Measurements from ENCODE around the gene NRG4. TPM values are rescaled to one million over a fixed set of nuclear protein-coding genes. Genes with fewer than 3 reads are reported as not detected.

Gene NRG4
- total RNA-seq, 1 donor from 2014 or later, result 0.18 TPM

GRCh38 chr15:75900577-75900976 is 111.6 kb downstream of the NRG4 start:
- Histone ChIP-seq H3K27ac (ENCODE audit: low read depth, low read length) (no peak overlapping the region), H3K4me3 (ENCODE audit: insufficient read depth, low read depth, low read length) (no peak overlapping the region), H3K27me3 (ENCODE audit: insufficient read depth, low read length) (no peaks in the 10 kb centered on the region), H3K9ac (ENCODE audit: low read length) (no peak overlapping the region), H3K36me3 (ENCODE audit: insufficient read depth, low read length) (peaks cover 9% of the 10 kb centered on the region), H4K20me1 (ENCODE audit: insufficient read depth, low read length) (peaks cover 10% of the 10 kb centered on the region), H2AFZ (ENCODE audit: low read depth, low read length) (no peak overlapping the region), H3K9me3 (ENCODE audit: insufficient read depth, low read depth, low read length) (no peaks in the 10 kb centered on the region), H3K79me2 (ENCODE audit: insufficient read depth, low read length) (peaks cover 18% of the 10 kb centered on the region), H3K4me1 (ENCODE audit: insufficient read depth, low read length) (peaks cover 13% of the 10 kb centered on the region), H3K4me2 (ENCODE audit: low read length) (no peak overlapping the region)
- Mint-ChIP-seq H3K36me3 (ENCODE audit: low read depth, unreplicated experiment) (peaks cover 7% of the 10 kb centered on the region), H3K4me1 (ENCODE audit: low read depth, unreplicated experiment) (peaks cover 28% of the 10 kb centered on the region), H3K27me3 (ENCODE audit: low read depth, unreplicated experiment) (no peaks in the 10 kb centered on the region), H3K27ac (ENCODE audit: unreplicated experiment) (no peak overlapping the region), H3K4me3 (ENCODE audit: unreplicated experiment) (no peak overlapping the region), H3K9me3 (ENCODE audit: unreplicated experiment) (no peaks in the 10 kb centered on the region)
- no peak for DNase-seq (ENCODE audit: low read depth)
- TF ChIP-seq EZH2 (IDR thresholded peaks at IDR 0.05; ENCODE audit: insufficient read depth, low read length), result no peak
- TF ChIP-seq, protein P1, sequence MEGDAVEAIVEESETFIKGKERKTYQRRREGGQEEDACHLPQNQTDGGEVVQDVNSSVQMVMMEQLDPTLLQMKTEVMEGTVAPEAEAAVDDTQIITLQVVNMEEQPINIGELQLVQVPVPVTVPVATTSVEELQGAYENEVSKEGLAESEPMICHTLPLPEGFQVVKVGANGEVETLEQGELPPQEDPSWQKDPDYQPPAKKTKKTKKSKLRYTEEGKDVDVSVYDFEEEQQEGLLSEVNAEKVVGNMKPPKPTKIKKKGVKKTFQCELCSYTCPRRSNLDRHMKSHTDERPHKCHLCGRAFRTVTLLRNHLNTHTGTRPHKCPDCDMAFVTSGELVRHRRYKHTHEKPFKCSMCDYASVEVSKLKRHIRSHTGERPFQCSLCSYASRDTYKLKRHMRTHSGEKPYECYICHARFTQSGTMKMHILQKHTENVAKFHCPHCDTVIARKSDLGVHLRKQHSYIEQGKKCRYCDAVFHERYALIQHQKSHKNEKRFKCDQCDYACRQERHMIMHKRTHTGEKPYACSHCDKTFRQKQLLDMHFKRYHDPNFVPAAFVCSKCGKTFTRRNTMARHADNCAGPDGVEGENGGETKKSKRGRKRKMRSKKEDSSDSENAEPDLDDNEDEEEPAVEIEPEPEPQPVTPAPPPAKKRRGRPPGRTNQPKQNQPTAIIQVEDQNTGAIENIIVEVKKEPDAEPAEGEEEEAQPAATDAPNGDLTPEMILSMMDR (IDR thresholded peaks at IDR 0.05; ENCODE audit: insufficient read depth, low read depth, low read length), result no peak
- no peak for FAIRE-seq

DNA sequence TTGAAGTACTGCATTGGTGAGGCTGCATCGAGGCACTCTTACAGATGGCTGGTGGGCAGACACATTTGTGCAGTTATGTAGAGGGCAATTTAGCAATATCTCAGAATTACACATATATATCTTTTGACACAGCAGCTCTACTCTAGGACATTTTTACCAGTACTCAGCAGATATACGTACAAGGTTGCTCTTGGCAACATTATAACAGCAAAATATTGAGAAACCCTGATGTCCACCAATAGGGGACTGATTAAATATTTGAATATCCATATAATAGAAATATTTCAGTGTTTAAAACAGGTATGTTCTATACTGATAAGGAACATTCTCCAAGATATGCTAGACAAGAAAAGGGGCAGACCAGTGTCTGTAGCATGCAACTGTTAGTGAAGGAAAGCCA is 116.5 kb downstream of the NRG4 start:
- Histone ChIP-seq H3K27me3 (ENCODE audit: insufficient read depth, low read length) (no peaks in the 10 kb centered on the region), H3K4me3 (ENCODE audit: insufficient read depth, low read depth, low read length) (no peak overlapping the region), H3K4me2 (ENCODE audit: low read length) (no peak overlapping the region), H2AFZ (ENCODE audit: low read depth, low read length) (no peak overlapping the region), H3K4me1 (ENCODE audit: insufficient read depth, low read length) (peaks cover 13% of the 10 kb centered on the region), H3K79me2 (ENCODE audit: insufficient read depth, low read length) (no peaks in the 10 kb centered on the region), H3K9ac (ENCODE audit: low read length) (no peak overlapping the region), H3K36me3 (ENCODE audit: insufficient read depth, low read length) (peaks cover 14% of the 10 kb centered on the region), H3K9me3 (ENCODE audit: insufficient read depth, low read depth, low read length) (no peaks in the 10 kb centered on the region), H3K27ac (ENCODE audit: low read depth, low read length) (no peak overlapping the region), H4K20me1 (ENCODE audit: insufficient read depth, low read length) (no peaks in the 10 kb centered on the region)
- no peak for DNase-seq (ENCODE audit: low read depth)
- Mint-ChIP-seq H3K9me3 (ENCODE audit: unreplicated experiment) (no peaks in the 10 kb centered on the region), H3K27me3 (ENCODE audit: low read depth, unreplicated experiment) (no peaks in the 10 kb centered on the region), H3K4me3 (ENCODE audit: unreplicated experiment) (no peak overlapping the region), H3K27ac (ENCODE audit: unreplicated experiment) (no peak overlapping the region), H3K36me3 (ENCODE audit: low read depth, unreplicated experiment) (peaks cover 3% of the 10 kb centered on the region), H3K4me1 (ENCODE audit: low read depth, unreplicated experiment) (peaks cover 17% of the 10 kb centered on the region)
- TF ChIP-seq, protein P1 (IDR thresholded peaks at IDR 0.05; ENCODE audit: insufficient read depth, low read depth, low read length), result no peak
- TF ChIP-seq EZH2 (IDR thresholded peaks at IDR 0.05; ENCODE audit: insufficient read depth, low read length), result no peak
- FAIRE-seq, result no peak

- Histone ChIP-seq H3K27me3 (ENCODE audit: insufficient read depth, low read length) (no peaks in the 10 kb centered on the region), H3K36me3 (ENCODE audit: insufficient read depth, low read length) (peaks cover 6% of the 10 kb centered on the region), H3K4me3 (ENCODE audit: insufficient read depth, low read depth, low read length) (peak overlapping the region; percentile 2), H3K9ac (ENCODE audit: low read length) (peak overlapping the region; percentile 71), H3K4me1 (ENCODE audit: insufficient read depth, low read length) (peaks cover 15% of the 10 kb centered on the region), H2AFZ (ENCODE audit: low read depth, low read length) (peak overlapping the region; percentile 3), H3K79me2 (ENCODE audit: insufficient read depth, low read length) (peaks cover 16% of the 10 kb centered on the region), H3K27ac (ENCODE audit: low read depth, low read length) (peak overlapping the region; percentile 89), H3K9me3 (ENCODE audit: insufficient read depth, low read depth, low read length) (no peaks in the 10 kb centered on the region), H3K4me2 (ENCODE audit: low read length) (peak overlapping the region; percentile 77), H4K20me1 (ENCODE audit: insufficient read depth, low read length) (no peaks in the 10 kb centered on the region)
- FAIRE-seq (no peak), DNase-seq (ENCODE audit: low read depth) (peak; percentile 90)
- Mint-ChIP-seq H3K36me3 (ENCODE audit: low read depth, unreplicated experiment) (peaks cover 18% of the 10 kb centered on the region), H3K4me3 (ENCODE audit: unreplicated experiment) (peak overlapping the region; percentile 68), H3K4me1 (ENCODE audit: low read depth, unreplicated experiment) (peaks cover 32% of the 10 kb centered on the region), H3K9me3 (ENCODE audit: unreplicated experiment) (no peaks in the 10 kb centered on the region), H3K27me3 (ENCODE audit: low read depth, unreplicated experiment) (no peaks in the 10 kb centered on the region), H3K27ac (ENCODE audit: unreplicated experiment) (peak overlapping the region; percentile 94)
- TF ChIP-seq, protein P1 (IDR thresholded peaks at IDR 0.05; ENCODE audit: insufficient read depth, low read depth, low read length), result no peak
- TF ChIP-seq EZH2 (IDR thresholded peaks at IDR 0.05; ENCODE audit: insufficient read depth, low read length), result no peak
Measured at GRCh38 chr15:75891895-75892294, 120.3 kb downstream of the NRG4 start.
